ENCODE measurements around the gene SLC11A1. TPM values are rescaled to one million over a fixed set of nuclear protein-coding genes. Genes with fewer than 3 reads are reported as not detected.

Gene SLC11A1
- total RNA-seq, 1 donor from 2014 or later = not detected

DNA sequence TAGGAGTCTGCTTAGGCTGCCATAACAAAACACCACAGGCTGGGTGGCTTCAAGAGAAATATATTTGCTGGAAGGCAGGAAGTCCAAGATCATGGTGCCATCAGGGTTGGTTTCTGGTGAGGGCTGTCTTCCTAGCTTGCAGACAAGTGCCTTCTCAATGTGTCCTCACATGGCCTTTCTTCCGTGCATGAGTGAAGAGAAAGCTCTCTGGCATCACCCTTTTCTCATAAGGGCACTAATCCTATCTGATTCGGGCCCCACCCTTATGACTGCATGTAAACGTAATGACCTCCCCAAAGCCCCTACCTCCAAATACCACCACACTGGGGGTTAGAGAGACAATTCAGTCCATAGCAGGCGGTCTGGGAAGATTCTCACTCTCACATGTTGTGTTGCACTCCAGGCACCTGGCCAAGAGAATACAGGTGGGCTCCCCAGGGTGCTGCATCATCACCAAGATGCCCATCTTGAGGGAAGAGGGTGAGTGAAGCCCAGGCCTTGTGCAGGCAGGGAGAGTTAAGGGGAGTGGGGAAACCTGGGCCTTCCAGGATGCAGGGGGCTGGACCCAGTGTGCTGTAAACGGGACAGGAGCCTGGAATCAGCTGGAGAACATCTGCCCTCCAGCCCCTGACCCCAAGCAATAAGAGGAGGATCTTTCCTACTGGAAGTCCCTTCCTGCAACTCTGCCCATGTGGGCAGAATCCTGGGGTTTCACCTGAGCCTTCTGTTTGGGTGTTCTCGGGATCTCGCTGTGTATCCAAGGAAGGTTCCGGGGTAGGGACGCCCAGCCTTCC lies 15.3 kb upstream of the SLC11A1 start:
- no peak overlapping the region for H3K27ac Mint-ChIP-seq (ENCODE audit: unreplicated experiment)
- TF ChIP-seq, protein P1, sequence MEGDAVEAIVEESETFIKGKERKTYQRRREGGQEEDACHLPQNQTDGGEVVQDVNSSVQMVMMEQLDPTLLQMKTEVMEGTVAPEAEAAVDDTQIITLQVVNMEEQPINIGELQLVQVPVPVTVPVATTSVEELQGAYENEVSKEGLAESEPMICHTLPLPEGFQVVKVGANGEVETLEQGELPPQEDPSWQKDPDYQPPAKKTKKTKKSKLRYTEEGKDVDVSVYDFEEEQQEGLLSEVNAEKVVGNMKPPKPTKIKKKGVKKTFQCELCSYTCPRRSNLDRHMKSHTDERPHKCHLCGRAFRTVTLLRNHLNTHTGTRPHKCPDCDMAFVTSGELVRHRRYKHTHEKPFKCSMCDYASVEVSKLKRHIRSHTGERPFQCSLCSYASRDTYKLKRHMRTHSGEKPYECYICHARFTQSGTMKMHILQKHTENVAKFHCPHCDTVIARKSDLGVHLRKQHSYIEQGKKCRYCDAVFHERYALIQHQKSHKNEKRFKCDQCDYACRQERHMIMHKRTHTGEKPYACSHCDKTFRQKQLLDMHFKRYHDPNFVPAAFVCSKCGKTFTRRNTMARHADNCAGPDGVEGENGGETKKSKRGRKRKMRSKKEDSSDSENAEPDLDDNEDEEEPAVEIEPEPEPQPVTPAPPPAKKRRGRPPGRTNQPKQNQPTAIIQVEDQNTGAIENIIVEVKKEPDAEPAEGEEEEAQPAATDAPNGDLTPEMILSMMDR (IDR thresholded peaks at IDR 0.05; ENCODE audit: unreplicated experiment) = no peak

DNA sequence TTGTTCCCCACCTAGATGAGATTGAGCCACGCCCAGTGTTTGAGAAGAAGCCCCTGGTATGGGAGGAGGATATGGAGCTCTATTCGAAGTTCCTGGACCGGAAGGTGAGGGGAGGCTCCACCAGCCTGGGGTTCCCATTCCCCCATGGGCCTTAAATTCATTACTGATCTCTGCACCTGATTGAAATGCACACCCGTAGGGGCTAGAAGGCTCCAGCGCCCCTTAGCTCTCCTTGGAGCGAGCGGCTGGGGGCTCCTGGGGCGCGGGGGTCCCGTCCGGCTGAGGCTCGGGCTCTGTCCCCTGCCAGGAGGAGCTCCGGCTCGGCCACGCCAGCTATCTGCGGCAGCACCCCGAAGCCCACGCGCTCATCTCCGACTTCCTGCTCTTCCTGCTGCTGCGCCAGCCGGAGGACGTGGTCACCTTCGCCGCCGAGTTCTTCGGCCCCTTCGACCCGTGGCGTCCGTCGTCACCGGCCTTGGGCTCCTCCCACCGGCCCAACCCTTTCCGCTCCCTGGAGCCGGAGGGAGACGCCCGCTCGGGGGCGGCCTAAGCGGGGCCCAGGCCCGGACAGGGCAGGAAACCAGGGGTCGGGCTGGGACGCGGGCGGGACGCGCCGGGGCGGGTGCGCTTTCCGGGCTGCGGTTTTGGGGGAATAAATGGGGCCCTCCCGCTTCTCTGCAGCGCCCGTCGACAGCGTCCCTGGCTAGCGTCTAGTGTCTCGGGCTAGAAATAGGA lies 14.5 kb upstream of the SLC11A1 start:
- Mint-ChIP-seq H3K4me3 (ENCODE audit: unreplicated experiment) (no peak overlapping the region), H3K27ac (ENCODE audit: unreplicated experiment) (no peak overlapping the region), H3K36me3 (ENCODE audit: low read depth, unreplicated experiment) (no peaks in the 10 kb centered on the region), H3K4me1 (ENCODE audit: unreplicated experiment) (peaks cover 6% of the 10 kb centered on the region), H3K9me3 (ENCODE audit: unreplicated experiment) (no peaks in the 10 kb centered on the region), H3K27me3 (ENCODE audit: unreplicated experiment) (peaks cover 5% of the 10 kb centered on the region)
- DNase-seq (ENCODE audit: low spot score) = peak; percentile 77
- TF ChIP-seq, protein P1 (IDR thresholded peaks at IDR 0.05; ENCODE audit: unreplicated experiment) = no peak

More for the DNA sequence above, 15.3 kb upstream of the SLC11A1 start:
- Mint-ChIP-seq H3K9me3 (ENCODE audit: unreplicated experiment) (no peaks in the 10 kb centered on the region), H3K4me3 (ENCODE audit: unreplicated experiment) (no peak overlapping the region), H3K4me1 (ENCODE audit: unreplicated experiment) (peaks cover 6% of the 10 kb centered on the region), H3K27me3 (ENCODE audit: unreplicated experiment) (peaks cover 5% of the 10 kb centered on the region), H3K36me3 (ENCODE audit: low read depth, unreplicated experiment) (no peaks in the 10 kb centered on the region)
- no peak for DNase-seq (ENCODE audit: low spot score)

DNA sequence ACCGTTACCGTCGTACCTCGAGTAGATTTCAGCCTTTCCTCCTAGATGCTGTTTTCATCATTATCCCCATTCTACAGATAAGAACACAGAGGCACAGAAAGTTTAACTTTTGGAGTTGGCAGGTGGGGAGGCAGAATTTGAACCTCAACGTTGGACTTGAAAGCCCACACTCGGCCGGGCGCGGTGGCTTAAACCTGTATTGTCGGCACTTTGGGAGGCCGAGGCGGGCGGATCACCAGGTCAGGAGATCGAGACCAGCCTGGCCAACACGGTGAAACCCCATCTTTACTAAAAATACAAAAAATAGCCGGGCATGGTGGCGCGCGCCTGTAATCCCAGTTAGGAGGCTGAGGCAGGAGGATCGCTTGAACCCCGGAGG lies 13.9 kb upstream of the SLC11A1 start:
- H3K4me1 Mint-ChIP-seq (ENCODE audit: unreplicated experiment) = peaks cover 3% of the 10 kb centered on the region
- TF ChIP-seq, protein P1 (IDR thresholded peaks at IDR 0.05; ENCODE audit: unreplicated experiment) = no peak
- H3K4me3 Mint-ChIP-seq (ENCODE audit: unreplicated experiment) = no peak overlapping the region
- H3K27ac Mint-ChIP-seq (ENCODE audit: unreplicated experiment) = no peak overlapping the region
- peaks cover 5% of the 10 kb centered on the region for H3K27me3 Mint-ChIP-seq (ENCODE audit: unreplicated experiment)
- DNase-seq (ENCODE audit: low spot score) = no peak
- H3K36me3 Mint-ChIP-seq (ENCODE audit: low read depth, unreplicated experiment) = no peaks in the 10 kb centered on the region
- H3K9me3 Mint-ChIP-seq (ENCODE audit: unreplicated experiment) = no peaks in the 10 kb centered on the region

DNA sequence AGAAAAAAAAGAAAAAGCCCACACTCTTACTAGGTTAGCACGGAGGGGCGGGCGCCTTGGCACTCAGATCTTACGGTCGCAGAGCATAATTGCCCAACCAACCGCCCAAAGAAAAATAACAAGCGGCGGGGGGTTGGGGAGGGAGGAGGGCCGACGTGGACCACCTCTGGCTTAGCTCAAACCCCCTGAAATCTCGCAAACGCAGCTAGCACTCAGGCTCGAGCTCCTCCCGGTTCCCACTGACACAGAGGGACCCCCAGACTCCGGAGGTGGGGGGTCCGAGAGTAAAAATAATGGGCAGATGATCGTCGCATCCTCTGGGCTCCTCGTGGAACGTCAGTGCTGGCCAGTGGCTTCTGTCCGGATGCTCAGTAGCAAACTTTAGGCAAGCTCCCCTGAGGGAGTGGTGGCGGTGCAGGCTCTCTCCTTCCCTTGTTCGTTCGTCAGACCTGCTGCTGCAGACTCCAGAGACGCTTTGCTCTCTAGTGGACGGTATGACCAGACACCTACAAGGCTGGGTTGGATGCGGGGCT lies 13.4 kb upstream of the SLC11A1 start:
- Mint-ChIP-seq H3K9me3 (ENCODE audit: unreplicated experiment) (no peaks in the 10 kb centered on the region), H3K27me3 (ENCODE audit: unreplicated experiment) (peaks cover 5% of the 10 kb centered on the region), H3K4me3 (ENCODE audit: unreplicated experiment) (no peak overlapping the region), H3K27ac (ENCODE audit: unreplicated experiment) (no peak overlapping the region), H3K4me1 (ENCODE audit: unreplicated experiment) (peaks cover 3% of the 10 kb centered on the region), H3K36me3 (ENCODE audit: low read depth, unreplicated experiment) (no peaks in the 10 kb centered on the region)
- TF ChIP-seq, protein P1 (IDR thresholded peaks at IDR 0.05; ENCODE audit: unreplicated experiment) = no peak
- no peak for DNase-seq (ENCODE audit: low spot score)
